Cardiac muscle cell (in vitro differentiated cells and primary cell): ENCODE measurements around the gene NAALADL2. TPM values are rescaled to one million over a fixed set of nuclear protein-coding genes. Genes with fewer than 3 reads are reported as not detected.

Source experiments
- DNase-seq, 2 donors: peaks; one replicate each; pipeline versions ENCODE4 v3.0.0 to v3.0.0-alpha.2; 2010 to 2017; ENCODE audit warnings: low read depth in 1 of 2, low spot score in 1 of 2
- H3K27ac ChIP-seq: fragments of 200-600 bp; sonication (generic); 2 replicates; pipeline ENCODE4 v1.5.1; 2016
- H3K27me3 ChIP-seq: fragments of 200-600 bp; sonication (generic); 2 replicates; pipeline ENCODE4 v1.6.0; 2016; ENCODE audit warnings: control low read depth
- H3K36me3 ChIP-seq: fragments of 200-600 bp; sonication (generic); 2 replicates; pipeline ENCODE4 v1.5.1; 2016; ENCODE audit warnings: control low read depth
- H3K4me1 ChIP-seq: fragments of 200-600 bp; sonication (generic); 2 replicates; pipeline ENCODE4 v1.8.1; 2017; ENCODE audit warnings: low read depth, mild to moderate bottlenecking, mixed run types
- H3K4me3 ChIP-seq: fragments of 200-600 bp; sonication (generic); 2 replicates; pipeline ENCODE4 v1.5.1; 2016; ENCODE audit warnings: mild to moderate bottlenecking
- H3K9me3 ChIP-seq: fragments of 200-600 bp; sonication (generic); 2 replicates; pipeline ENCODE4 v1.5.1; 2017; ENCODE audit warnings: low read depth, mild to moderate bottlenecking, control low read depth
- CTCF ChIP-seq: IDR thresholded peaks from 2 replicates; pipeline ENCODE4 v1.5.1; 2012; ENCODE audit warnings: low read depth, mild to moderate bottlenecking, low read length
- polyA plus RNA-seq: library from polyadenylated mRNA; unstranded; fragments of >200 nt; fragmentation: Nextera tagmentation; extraction: Ambion mirVana; gene quantifications from 2 replicates; pipeline ENCODE4 v1.2.1, GENCODE V29; 2016
- total RNA-seq: library from RNA; depleted of rRNA; stranded (reverse); fragments of >200 nt; gene quantifications from 2 replicates; pipeline ENCODE4 v1.2.3, GENCODE V29; 2016

NAALADL2 gene
- total and polyA plus RNA-seq, 2 experiments from 2014 or later = 2.4 to 3.8 TPM

DNA sequence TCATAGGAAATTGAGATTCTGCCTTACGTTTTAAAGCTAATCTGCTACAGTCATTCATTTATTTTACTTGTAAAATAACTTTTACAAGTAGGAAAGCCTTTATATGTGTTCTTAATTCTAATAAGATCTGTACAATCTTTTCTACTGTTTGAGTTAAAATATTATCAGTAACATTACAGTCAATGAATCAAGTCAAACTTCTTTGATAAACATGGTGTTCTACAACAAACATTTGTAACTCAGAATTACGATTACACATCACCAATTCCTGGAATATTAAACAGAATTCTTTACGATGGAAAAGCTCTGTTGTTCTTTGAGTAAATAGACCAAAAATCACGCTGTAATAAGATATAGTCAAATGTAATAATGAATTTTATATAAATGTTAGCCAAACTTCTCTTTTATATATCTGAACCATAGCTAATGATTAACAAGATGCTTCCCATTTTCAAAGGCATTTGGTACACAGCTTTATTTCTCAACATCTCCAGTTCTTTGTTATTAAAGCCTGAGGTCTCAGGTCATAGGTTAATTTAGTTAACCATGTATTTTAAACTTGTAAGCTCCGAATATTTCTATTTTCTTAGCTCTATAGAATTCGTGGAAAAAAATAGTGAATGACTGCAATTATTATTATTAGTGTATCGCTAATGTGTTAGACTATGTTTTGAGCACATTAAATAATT is 232.4 kb downstream of the NAALADL2 start:
- no peaks in the 10 kb centered on the region for H3K27me3 ChIP-seq
- TF ChIP-seq CTCF = no peak
- H3K4me3 ChIP-seq = no peak overlapping the region
- no peaks in the 10 kb centered on the region for H3K4me1 ChIP-seq
- no peak for DNase-seq
- H3K36me3 ChIP-seq = no peaks in the 10 kb centered on the region
- no peak overlapping the region for H3K27ac ChIP-seq
- H3K9me3 ChIP-seq = no peaks in the 10 kb centered on the region

- DNase-seq = no peak
- no peaks in the 10 kb centered on the region for H3K4me1 ChIP-seq
- no peaks in the 10 kb centered on the region for H3K36me3 ChIP-seq
- TF ChIP-seq CTCF = no peak
- H3K9me3 ChIP-seq = no peaks in the 10 kb centered on the region
- no peak overlapping the region for H3K4me3 ChIP-seq
- no peaks in the 10 kb centered on the region for H3K27me3 ChIP-seq
- H3K27ac ChIP-seq = no peak overlapping the region
Measured at GRCh38 chr3:175093748-175094147, 234.6 kb downstream of the NAALADL2 start.

DNA sequence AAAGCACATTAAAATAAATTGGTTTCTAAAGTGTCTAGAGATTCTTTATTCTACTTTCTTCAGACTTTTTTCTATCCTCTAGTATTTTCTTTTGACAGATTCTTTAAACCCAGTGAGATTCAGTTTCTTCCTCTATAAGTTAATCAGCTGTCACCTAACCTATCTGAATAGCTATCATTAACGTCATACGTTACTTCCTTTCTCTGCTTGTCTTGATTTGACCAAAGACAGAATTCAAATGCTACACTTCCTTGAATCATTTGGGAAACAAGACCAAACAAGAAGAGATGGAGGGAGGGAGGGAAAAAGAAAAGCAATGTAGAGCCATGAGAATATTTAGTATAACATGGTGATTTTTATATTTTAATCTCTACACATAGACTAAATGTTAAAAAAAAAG is 235.2 kb downstream of the NAALADL2 start:
- no peak for DNase-seq
- Histone ChIP-seq H3K27ac (no peak overlapping the region), H3K9me3 (no peaks in the 10 kb centered on the region), H3K4me1 (no peaks in the 10 kb centered on the region), H3K4me3 (no peak overlapping the region), H3K36me3 (no peaks in the 10 kb centered on the region), H3K27me3 (no peaks in the 10 kb centered on the region)
- no peak for TF ChIP-seq CTCF

GRCh38 chr3:175098644-175099043 is 239.5 kb downstream of the NAALADL2 start:
- DNase-seq = no peak
- no peaks in the 10 kb centered on the region for H3K9me3 ChIP-seq
- no peak overlapping the region for H3K4me3 ChIP-seq
- no peak for TF ChIP-seq CTCF
- no peak overlapping the region for H3K27ac ChIP-seq
- H3K27me3 ChIP-seq = no peaks in the 10 kb centered on the region
- no peaks in the 10 kb centered on the region for H3K36me3 ChIP-seq
- peaks cover 6% of the 10 kb centered on the region for H3K4me1 ChIP-seq

DNA sequence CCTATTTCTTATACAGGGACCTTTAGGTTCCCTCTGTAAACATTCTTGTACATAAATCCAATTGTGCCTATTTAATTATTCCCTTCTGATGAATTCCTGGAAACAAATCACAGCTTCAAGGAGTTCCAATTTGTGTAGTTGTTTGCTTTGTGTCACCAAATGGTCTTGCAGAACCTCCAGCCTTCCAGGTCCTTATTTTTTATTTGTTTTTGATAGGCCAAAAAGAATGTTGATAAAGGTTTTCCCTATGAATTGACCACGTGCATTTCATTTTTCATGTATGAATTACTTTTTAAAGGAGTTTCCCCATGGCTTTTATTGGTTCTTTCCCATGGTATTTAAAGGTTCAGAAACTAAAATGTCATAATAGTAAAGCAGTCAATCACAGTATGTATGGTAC is 243.0 kb downstream of the NAALADL2 start:
- Histone ChIP-seq H3K4me3 (no peak overlapping the region), H3K9me3 (no peaks in the 10 kb centered on the region), H3K27ac (no peak overlapping the region), H3K36me3 (no peaks in the 10 kb centered on the region), H3K4me1 (peaks cover 6% of the 10 kb centered on the region), H3K27me3 (no peaks in the 10 kb centered on the region)
- DNase-seq = no peak
- TF ChIP-seq CTCF = no peak
